ENCODE results near the gene SCRT2. TPM values are rescaled to one million over a fixed set of nuclear protein-coding genes. Genes with fewer than 3 reads are reported as not detected.

The SCRT2 gene
- total RNA-seq, 4 donors from 2014 or later = not detected

- peak overlapping the region; percentile 78 to 91 (median 86) for H3K27ac ChIP-seq
- WGBS, 2 donors = 59 to 66% methylated on average over 20 of the region's 20 CpGs
- no peak for TF ChIP-seq EP300 (IDR thresholded peaks at IDR 0.05)
- TF ChIP-seq POLR2A (IDR thresholded peaks at IDR 0.05) = no peak
- no peak for TF ChIP-seq CTCF (IDR thresholded peaks at IDR 0.05)
Measured at GRCh38 chr20:651713-652614, 23.6 kb downstream of the SCRT2 start.

GRCh38 chr20:650954-651353, 24.6 kb downstream of the SCRT2 start:
- Histone ChIP-seq H3K36me3 (peaks cover 2 to 47% (median 11%) of the 10 kb centered on the region in 3 donors), H3K9me3 (peaks cover 0 to 13% (median 0%) of the 10 kb centered on the region in 4 donors), H3K4me1 (peaks cover 0 to 34% (median 9%) of the 10 kb centered on the region in 4 donors), H3K4me3 (no peak overlapping the region), H3K27ac (no peak overlapping the region), H3K27me3 (no peaks in the 10 kb centered on the region)
- TF ChIP-seq CTCF (IDR thresholded peaks at IDR 0.05) (no peak), EP300 (IDR thresholded peaks at IDR 0.05) (no peak), POLR2A (IDR thresholded peaks at IDR 0.05) (no peak)
- WGBS, 2 donors = 68 to 71% methylated on average over 5 of the region's 5 CpGs
- no peak for DNase-seq (ENCODE audit: low spot score in 2 of 2)

More at GRCh38 chr20:651713-652614, 23.6 kb downstream of the SCRT2 start:
- Histone ChIP-seq H3K27me3 (no peaks in the 10 kb centered on the region), H3K4me1 (peaks cover 0 to 26% (median 6%) of the 10 kb centered on the region in 4 donors), H3K36me3 (peaks cover 2 to 45% (median 11%) of the 10 kb centered on the region in 3 donors), H3K4me3 (peak overlapping the region; percentile 70 to 83 (median 73)), H3K9me3 (peaks cover 0 to 13% (median 0%) of the 10 kb centered on the region in 4 donors)
- DNase-seq (ENCODE audit: low spot score in 2 of 2) = no peak

- Histone ChIP-seq H3K9me3 (peaks cover 0 to 13% (median 0%) of the 10 kb centered on the region in 4 donors), H3K27ac (no peak overlapping the region), H3K27me3 (no peaks in the 10 kb centered on the region), H3K4me1 (peaks cover 0 to 41% (median 13%) of the 10 kb centered on the region in 4 donors), H3K4me3 (no peak overlapping the region), H3K36me3 (peaks cover 2 to 47% (median 11%) of the 10 kb centered on the region in 3 donors)
- 88 to 92% methylated on average over 5 of the region's 5 CpGs for WGBS, 2 donors
- no peak for DNase-seq (ENCODE audit: low spot score in 2 of 2)
- no peak for TF ChIP-seq CTCF (IDR thresholded peaks at IDR 0.05)
- no peak for TF ChIP-seq POLR2A (IDR thresholded peaks at IDR 0.05)
- TF ChIP-seq EP300 (IDR thresholded peaks at IDR 0.05) = no peak
Measured at GRCh38 chr20:650281-650680, 25.3 kb downstream of the SCRT2 start.

- Histone ChIP-seq H3K4me1 (peaks cover 0 to 37% (median 11%) of the 10 kb centered on the region in 4 donors), H3K9me3 (peaks cover 0 to 13% (median 0%) of the 10 kb centered on the region in 4 donors), H3K27me3 (no peaks in the 10 kb centered on the region), H3K4me3 (no peak overlapping the region), H3K36me3 (peaks cover 2 to 47% (median 11%) of the 10 kb centered on the region in 3 donors), H3K27ac (no peak overlapping the region)
- no peak for DNase-seq (ENCODE audit: low spot score in 2 of 2)
- TF ChIP-seq EP300 (IDR thresholded peaks at IDR 0.05) (no peak), CTCF (IDR thresholded peaks at IDR 0.05) (no peak), POLR2A (IDR thresholded peaks at IDR 0.05) (no peak)
- 94 to 97% methylated on average over 2 of the region's 2 CpGs for WGBS, 2 donors
Measured at GRCh38 chr20:647479-648019, 28.1 kb downstream of the SCRT2 start.

GRCh38 chr20:646868-647233, 28.8 kb downstream of the SCRT2 start:
- Histone ChIP-seq H3K36me3 (peaks cover 2 to 47% (median 11%) of the 10 kb centered on the region in 3 donors), H3K27ac (no peak overlapping the region), H3K4me1 (peaks cover 0 to 33% (median 10%) of the 10 kb centered on the region in 4 donors), H3K9me3 (peaks cover 0 to 13% (median 0%) of the 10 kb centered on the region in 4 donors), H3K27me3 (no peaks in the 10 kb centered on the region), H3K4me3 (no peak overlapping the region)
- WGBS, 2 donors = 65 to 68% methylated on average over 2 of the region's 2 CpGs
- no peak for DNase-seq (ENCODE audit: low spot score in 2 of 2)
- TF ChIP-seq CTCF (IDR thresholded peaks at IDR 0.05) (no peak), POLR2A (IDR thresholded peaks at IDR 0.05) (no peak), EP300 (IDR thresholded peaks at IDR 0.05) (no peak)
